ENCODE results near the gene ASGR2. TPM values are rescaled to one million over a fixed set of nuclear protein-coding genes. Genes with fewer than 3 reads are reported as not detected.

Gene ASGR2
- total and polyA plus RNA-seq, 2 of the 13 experiments (the other 11 are each of a cell fraction or from before 2014, with no cell fraction given): 320 to 754 TPM

- no peak for TF ChIP-seq KLF12 (CRISPR knock-in tag; IDR thresholded peaks at IDR 0.05; ENCODE audit: borderline replicate concordance)
- no peak for TF ChIP-seq ZBTB46 (CRISPR knock-in tag; IDR thresholded peaks at IDR 0.05; ENCODE audit: borderline replicate concordance)
- no peak for TF ChIP-seq NFIC (IDR thresholded peaks at IDR 0.05; ENCODE audit: low read length)
- no peak for TF ChIP-seq NFATC3 (CRISPR knock-in tag; IDR thresholded peaks at IDR 0.05)
- no peak for TF ChIP-seq ZNF766 (CRISPR knock-in tag; IDR thresholded peaks at IDR 0.05; ENCODE audit: borderline replicate concordance)
- no peak for TF ChIP-seq GFI1 (CRISPR knock-in tag; IDR thresholded peaks at IDR 0.05; ENCODE audit: borderline replicate concordance)
- TF ChIP-seq, protein P1, sequence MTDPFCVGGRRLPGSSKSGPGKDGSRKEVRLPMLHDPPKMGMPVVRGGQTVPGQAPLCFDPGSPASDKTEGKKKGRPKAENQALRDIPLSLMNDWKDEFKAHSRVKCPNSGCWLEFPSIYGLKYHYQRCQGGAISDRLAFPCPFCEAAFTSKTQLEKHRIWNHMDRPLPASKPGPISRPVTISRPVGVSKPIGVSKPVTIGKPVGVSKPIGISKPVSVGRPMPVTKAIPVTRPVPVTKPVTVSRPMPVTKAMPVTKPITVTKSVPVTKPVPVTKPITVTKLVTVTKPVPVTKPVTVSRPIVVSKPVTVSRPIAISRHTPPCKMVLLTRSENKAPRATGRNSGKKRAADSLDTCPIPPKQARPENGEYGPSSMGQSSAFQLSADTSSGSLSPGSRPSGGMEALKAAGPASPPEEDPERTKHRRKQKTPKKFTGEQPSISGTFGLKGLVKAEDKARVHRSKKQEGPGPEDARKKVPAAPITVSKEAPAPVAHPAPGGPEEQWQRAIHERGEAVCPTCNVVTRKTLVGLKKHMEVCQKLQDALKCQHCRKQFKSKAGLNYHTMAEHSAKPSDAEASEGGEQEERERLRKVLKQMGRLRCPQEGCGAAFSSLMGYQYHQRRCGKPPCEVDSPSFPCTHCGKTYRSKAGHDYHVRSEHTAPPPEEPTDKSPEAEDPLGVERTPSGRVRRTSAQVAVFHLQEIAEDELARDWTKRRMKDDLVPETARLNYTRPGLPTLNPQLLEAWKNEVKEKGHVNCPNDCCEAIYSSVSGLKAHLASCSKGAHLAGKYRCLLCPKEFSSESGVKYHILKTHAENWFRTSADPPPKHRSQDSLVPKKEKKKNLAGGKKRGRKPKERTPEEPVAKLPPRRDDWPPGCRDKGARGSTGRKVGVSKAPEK (CRISPR knock-in tag; IDR thresholded peaks at IDR 0.05; ENCODE audit: borderline replicate concordance): no peak
- no peak for TF ChIP-seq ZNF335 (CRISPR knock-in tag; IDR thresholded peaks at IDR 0.05)
- no peak for TF ChIP-seq ADNP (CRISPR knock-in tag; IDR thresholded peaks at IDR 0.05)
- TF ChIP-seq, protein P2, sequence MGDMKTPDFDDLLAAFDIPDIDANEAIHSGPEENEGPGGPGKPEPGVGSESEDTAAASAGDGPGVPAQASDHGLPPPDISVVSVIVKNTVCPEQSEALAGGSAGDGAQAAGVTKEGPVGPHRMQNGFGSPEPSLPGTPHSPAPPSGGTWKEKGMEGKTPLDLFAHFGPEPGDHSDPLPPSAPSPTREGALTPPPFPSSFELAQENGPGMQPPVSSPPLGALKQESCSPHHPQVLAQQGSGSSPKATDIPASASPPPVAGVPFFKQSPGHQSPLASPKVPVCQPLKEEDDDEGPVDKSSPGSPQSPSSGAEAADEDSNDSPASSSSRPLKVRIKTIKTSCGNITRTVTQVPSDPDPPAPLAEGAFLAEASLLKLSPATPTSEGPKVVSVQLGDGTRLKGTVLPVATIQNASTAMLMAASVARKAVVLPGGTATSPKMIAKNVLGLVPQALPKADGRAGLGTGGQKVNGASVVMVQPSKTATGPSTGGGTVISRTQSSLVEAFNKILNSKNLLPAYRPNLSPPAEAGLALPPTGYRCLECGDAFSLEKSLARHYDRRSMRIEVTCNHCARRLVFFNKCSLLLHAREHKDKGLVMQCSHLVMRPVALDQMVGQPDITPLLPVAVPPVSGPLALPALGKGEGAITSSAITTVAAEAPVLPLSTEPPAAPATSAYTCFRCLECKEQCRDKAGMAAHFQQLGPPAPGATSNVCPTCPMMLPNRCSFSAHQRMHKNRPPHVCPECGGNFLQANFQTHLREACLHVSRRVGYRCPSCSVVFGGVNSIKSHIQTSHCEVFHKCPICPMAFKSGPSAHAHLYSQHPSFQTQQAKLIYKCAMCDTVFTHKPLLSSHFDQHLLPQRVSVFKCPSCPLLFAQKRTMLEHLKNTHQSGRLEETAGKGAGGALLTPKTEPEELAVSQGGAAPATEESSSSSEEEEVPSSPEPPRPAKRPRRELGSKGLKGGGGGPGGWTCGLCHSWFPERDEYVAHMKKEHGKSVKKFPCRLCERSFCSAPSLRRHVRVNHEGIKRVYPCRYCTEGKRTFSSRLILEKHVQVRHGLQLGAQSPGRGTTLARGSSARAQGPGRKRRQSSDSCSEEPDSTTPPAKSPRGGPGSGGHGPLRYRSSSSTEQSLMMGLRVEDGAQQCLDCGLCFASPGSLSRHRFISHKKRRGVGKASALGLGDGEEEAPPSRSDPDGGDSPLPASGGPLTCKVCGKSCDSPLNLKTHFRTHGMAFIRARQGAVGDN (CRISPR knock-in tag; IDR thresholded peaks at IDR 0.05): peak; percentile 33
- TF ChIP-seq HNRNPL (IDR thresholded peaks at IDR 0.05; ENCODE audit: low read depth, low read length): no peak
- no peak for TF ChIP-seq BCLAF1 (IDR thresholded peaks at IDR 0.05)
- TF ChIP-seq ZNF205 (CRISPR knock-in tag; IDR thresholded peaks at IDR 0.05): no peak
- TF ChIP-seq ZNF333 (CRISPR knock-in tag; IDR thresholded peaks at IDR 0.05; ENCODE audit: borderline replicate concordance): no peak
- TF ChIP-seq ELF4 (CRISPR knock-in tag; IDR thresholded peaks at IDR 0.05; ENCODE audit: borderline replicate concordance): no peak
These were observed 18.8 kb upstream of the ASGR2 start (continued) for GRCh38 chr17:7133424-7133823.
